T-helper 2 cell treated with Interferon-gamma antibody and Interleukin-4, amounts not matched to agents 5 μg/mL and 100 μg/mL, for 36 hours (primary cell): ENCODE results near the gene TRIM33.

Experiments used
- DNase-seq: peaks from one replicate; pipeline ENCODE4 v3.0.0; 2021; ENCODE audit warnings: low spot score
- H3K27ac Mint-ChIP-seq: one replicate; pipeline ENCODE4 v1.8.0; 2021; ENCODE audit warnings: mild to moderate bottlenecking, mixed read lengths
- H3K27me3 Mint-ChIP-seq: one replicate; pipeline ENCODE4 v1.8.0; 2021; ENCODE audit warnings: low read depth, mixed read lengths
- H3K36me3 Mint-ChIP-seq: one replicate; pipeline ENCODE4 v1.8.0; 2021; ENCODE audit warnings: low read depth, mixed read lengths
- H3K4me1 Mint-ChIP-seq: one replicate; pipeline ENCODE4 v1.8.0; 2021; ENCODE audit warnings: low read depth, mixed read lengths
- H3K4me3 Mint-ChIP-seq: one replicate; pipeline ENCODE4 v1.8.0; 2022; ENCODE audit warnings: mild to moderate bottlenecking, moderate library complexity, mixed read lengths
- H3K9me3 Mint-ChIP-seq: one replicate; pipeline ENCODE4 v1.8.0; 2021; ENCODE audit warnings: mixed read lengths

Gene TRIM33

GRCh38 chr1:114531094-114531493 lies 20.1 kb upstream of the TRIM33 start:
- DNase-seq = no peak
- Mint-ChIP-seq H3K4me1 (no peaks in the 10 kb centered on the region), H3K27me3 (no peaks in the 10 kb centered on the region), H3K9me3 (no peaks in the 10 kb centered on the region), H3K36me3 (no peaks in the 10 kb centered on the region), H3K4me3 (no peak overlapping the region), H3K27ac (no peak overlapping the region)

GRCh38 chr1:114530224-114530623 lies 19.2 kb upstream of the TRIM33 start:
- H3K4me1 Mint-ChIP-seq = no peaks in the 10 kb centered on the region
- no peaks in the 10 kb centered on the region for H3K27me3 Mint-ChIP-seq
- no peaks in the 10 kb centered on the region for H3K9me3 Mint-ChIP-seq
- no peak for DNase-seq
- no peak overlapping the region for H3K27ac Mint-ChIP-seq
- no peak overlapping the region for H3K4me3 Mint-ChIP-seq
- H3K36me3 Mint-ChIP-seq = no peaks in the 10 kb centered on the region

GRCh38 chr1:114524944-114525343 lies 13.9 kb upstream of the TRIM33 start:
- no peaks in the 10 kb centered on the region for H3K36me3 Mint-ChIP-seq

GRCh38 chr1:114522264-114522575 lies 11.2 kb upstream of the TRIM33 start:
- DNase-seq = no peak
- Mint-ChIP-seq H3K27ac (no peak overlapping the region), H3K4me1 (peaks cover 2% of the 10 kb centered on the region), H3K4me3 (no peak overlapping the region), H3K27me3 (peaks cover 21% of the 10 kb centered on the region), H3K36me3 (no peaks in the 10 kb centered on the region), H3K9me3 (no peaks in the 10 kb centered on the region)

More at GRCh38 chr1:114524944-114525343, 13.9 kb upstream of the TRIM33 start:
- Mint-ChIP-seq H3K4me1 (peaks cover 2% of the 10 kb centered on the region), H3K4me3 (no peak overlapping the region), H3K9me3 (no peaks in the 10 kb centered on the region), H3K27ac (no peak overlapping the region), H3K27me3 (peaks cover 11% of the 10 kb centered on the region)
- DNase-seq = no peak

- peaks cover 2% of the 10 kb centered on the region for H3K4me1 Mint-ChIP-seq
- no peaks in the 10 kb centered on the region for H3K9me3 Mint-ChIP-seq
- DNase-seq = no peak
- H3K27ac Mint-ChIP-seq = no peak overlapping the region
- no peak overlapping the region for H3K4me3 Mint-ChIP-seq
- H3K27me3 Mint-ChIP-seq = peaks cover 21% of the 10 kb centered on the region
- no peaks in the 10 kb centered on the region for H3K36me3 Mint-ChIP-seq
Observed at GRCh38 chr1:114521396-114522263, 10.6 kb upstream of the TRIM33 start.

GRCh38 chr1:114517348-114517747 lies 6.3 kb upstream of the TRIM33 start:
- no peaks in the 10 kb centered on the region for H3K9me3 Mint-ChIP-seq
- H3K4me3 Mint-ChIP-seq = no peak overlapping the region
- no peak for DNase-seq
- no peak overlapping the region for H3K27ac Mint-ChIP-seq
- H3K36me3 Mint-ChIP-seq = peaks cover 3% of the 10 kb centered on the region
- H3K4me1 Mint-ChIP-seq = peaks cover 7% of the 10 kb centered on the region
- peaks cover 18% of the 10 kb centered on the region for H3K27me3 Mint-ChIP-seq

- peak overlapping the region; percentile 78 for H3K27ac Mint-ChIP-seq
- H3K9me3 Mint-ChIP-seq = no peaks in the 10 kb centered on the region
- H3K36me3 Mint-ChIP-seq = peaks cover 17% of the 10 kb centered on the region
- H3K4me3 Mint-ChIP-seq = peak overlapping the region; percentile 97
- peaks cover 30% of the 10 kb centered on the region for H3K4me1 Mint-ChIP-seq
- DNase-seq = no peak
- H3K27me3 Mint-ChIP-seq = no peaks in the 10 kb centered on the region
Observed at GRCh38 chr1:114512595-114513280, 1.7 kb upstream of the TRIM33 start.

GRCh38 chr1:114510274-114511031 lies 550 bp downstream of the TRIM33 start:
- peak overlapping the region; percentile 82 for H3K27ac Mint-ChIP-seq
- H3K27me3 Mint-ChIP-seq = no peaks in the 10 kb centered on the region
- no peaks in the 10 kb centered on the region for H3K9me3 Mint-ChIP-seq
- H3K4me3 Mint-ChIP-seq = peak overlapping the region; percentile 88
- H3K4me1 Mint-ChIP-seq = peaks cover 45% of the 10 kb centered on the region
- peaks cover 27% of the 10 kb centered on the region for H3K36me3 Mint-ChIP-seq
- peak; percentile 22 for DNase-seq

- H3K4me1 Mint-ChIP-seq = peaks cover 52% of the 10 kb centered on the region
- peaks cover 34% of the 10 kb centered on the region for H3K36me3 Mint-ChIP-seq
- no peak for DNase-seq
Observed at GRCh38 chr1:114509596-114510273, 1.3 kb downstream of the TRIM33 start.

GRCh38 chr1:114508386-114508898 lies 2.6 kb downstream of the TRIM33 start:
- peaks cover 60% of the 10 kb centered on the region for H3K4me1 Mint-ChIP-seq
- no peak for DNase-seq
- H3K9me3 Mint-ChIP-seq = no peaks in the 10 kb centered on the region
- peak overlapping the region; percentile 88 for H3K4me3 Mint-ChIP-seq
- H3K36me3 Mint-ChIP-seq = peaks cover 37% of the 10 kb centered on the region
- H3K27me3 Mint-ChIP-seq = no peaks in the 10 kb centered on the region
- H3K27ac Mint-ChIP-seq = no peak overlapping the region

More at GRCh38 chr1:114509596-114510273, 1.3 kb downstream of the TRIM33 start:
- Mint-ChIP-seq H3K4me3 (peak overlapping the region; percentile 88), H3K9me3 (no peaks in the 10 kb centered on the region), H3K27ac (peak overlapping the region; percentile 82), H3K27me3 (no peaks in the 10 kb centered on the region)

GRCh38 chr1:114507513-114507912 lies 3.5 kb downstream of the TRIM33 start:
- no peaks in the 10 kb centered on the region for H3K27me3 Mint-ChIP-seq
- H3K4me1 Mint-ChIP-seq = peaks cover 56% of the 10 kb centered on the region
- peak overlapping the region; percentile 41 for H3K4me3 Mint-ChIP-seq
- no peaks in the 10 kb centered on the region for H3K9me3 Mint-ChIP-seq
- no peak for DNase-seq
- H3K27ac Mint-ChIP-seq = no peak overlapping the region
- H3K36me3 Mint-ChIP-seq = peaks cover 35% of the 10 kb centered on the region

GRCh38 chr1:114505148-114505561 lies 5.8 kb downstream of the TRIM33 start:
- no peaks in the 10 kb centered on the region for H3K27me3 Mint-ChIP-seq
- no peak for DNase-seq
- peaks cover 63% of the 10 kb centered on the region for H3K4me1 Mint-ChIP-seq
- peaks cover 41% of the 10 kb centered on the region for H3K36me3 Mint-ChIP-seq
- H3K4me3 Mint-ChIP-seq = no peak overlapping the region
- H3K27ac Mint-ChIP-seq = no peak overlapping the region
- no peaks in the 10 kb centered on the region for H3K9me3 Mint-ChIP-seq

GRCh38 chr1:114503916-114504422 lies 7.0 kb downstream of the TRIM33 start:
- no peak for DNase-seq
- Mint-ChIP-seq H3K4me1 (peaks cover 52% of the 10 kb centered on the region), H3K27ac (peak overlapping the region; percentile 52), H3K36me3 (peaks cover 39% of the 10 kb centered on the region), H3K4me3 (peak overlapping the region; percentile 57), H3K27me3 (no peaks in the 10 kb centered on the region), H3K9me3 (no peaks in the 10 kb centered on the region)
